ENCODE results near the gene PRRX1.

The PRRX1 gene

GRCh38 chr1:170692866-170693575 lies 29.1 kb downstream of the PRRX1 start:
- DNase-seq (ENCODE audit: low read depth), result peak; percentile 72

DNA sequence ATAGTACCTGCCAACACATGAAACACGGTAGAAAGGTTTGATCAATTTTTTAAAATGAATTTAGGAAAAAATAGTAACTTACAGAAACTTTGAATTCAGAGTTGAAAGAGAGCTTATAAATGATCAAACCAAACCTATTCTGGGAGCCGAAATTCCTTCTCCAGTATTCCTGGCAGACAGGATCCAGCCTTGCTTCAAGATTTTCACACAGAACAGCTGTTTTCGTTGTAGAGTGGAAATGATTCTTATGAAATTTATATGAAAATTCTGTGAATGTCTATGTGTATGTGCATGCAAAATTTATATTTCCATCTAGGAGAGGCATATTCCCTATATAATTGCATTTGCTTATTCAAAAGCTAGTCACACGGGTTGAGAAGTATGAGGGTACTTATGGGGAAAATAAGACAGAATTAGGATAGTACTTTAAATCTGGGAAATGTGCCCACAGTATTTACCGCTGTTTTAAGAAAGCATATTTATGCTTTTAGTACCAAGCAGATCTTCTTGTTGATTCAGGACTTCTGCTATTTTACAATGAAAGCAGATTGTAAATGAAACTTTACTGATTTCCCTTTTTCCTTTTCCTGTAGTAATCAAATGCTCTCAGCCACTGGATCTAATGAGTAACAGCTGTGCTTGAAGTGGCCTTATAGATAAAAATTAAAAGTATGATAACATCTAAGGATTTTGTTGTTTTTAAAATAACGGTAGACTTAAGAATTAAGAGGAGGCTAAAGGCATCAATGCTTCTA lies 30.4 kb downstream of the PRRX1 start:
- DNase-seq (ENCODE audit: low read depth), result no peak

DNA sequence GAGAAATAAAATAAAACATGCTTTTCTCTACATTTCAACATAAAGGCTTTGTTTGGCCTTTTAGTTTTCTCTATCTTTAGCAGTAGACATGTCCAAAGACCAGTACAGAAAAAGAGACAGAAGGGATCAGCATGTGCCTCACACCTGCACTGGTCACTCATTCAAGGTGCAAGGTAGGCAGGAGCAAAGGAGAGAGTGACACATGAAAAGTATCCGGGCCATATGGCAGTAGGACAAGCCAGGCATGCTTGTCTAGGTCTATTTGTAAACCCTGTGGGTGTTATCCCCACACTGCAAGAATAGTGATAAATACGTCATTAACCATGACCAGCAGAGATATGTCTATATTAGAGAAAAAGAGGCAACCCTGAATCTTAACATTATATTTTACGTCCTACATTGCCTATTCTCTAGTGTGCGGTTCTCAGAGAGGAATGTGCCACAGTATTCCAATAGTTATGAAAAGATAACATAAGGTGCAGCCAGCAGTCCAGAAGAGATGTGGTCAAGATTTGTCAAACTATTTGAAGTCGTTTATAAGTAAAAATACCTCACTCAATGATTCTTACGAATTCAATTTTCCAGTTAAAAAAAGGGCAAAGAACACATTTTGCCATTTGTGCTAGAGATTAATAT lies 32.1 kb downstream of the PRRX1 start:
- no peak for DNase-seq (ENCODE audit: low read depth)

- no peak for DNase-seq (ENCODE audit: low read depth)
Observed at GRCh38 chr1:170696591-170697290, 32.8 kb downstream of the PRRX1 start.

- no peak for DNase-seq (ENCODE audit: low read depth)
Observed at GRCh38 chr1:170697316-170697715, 33.4 kb downstream of the PRRX1 start.

GRCh38 chr1:170698301-170699275 lies 34.7 kb downstream of the PRRX1 start:
- peak; percentile 83 for DNase-seq (ENCODE audit: low read depth)

GRCh38 chr1:170699696-170700095 lies 35.8 kb downstream of the PRRX1 start:
- DNase-seq (ENCODE audit: low read depth), result no peak

GRCh38 chr1:170700842-170701615 lies 37.1 kb downstream of the PRRX1 start:
- peak; percentile 78 for DNase-seq (ENCODE audit: low read depth)

DNA sequence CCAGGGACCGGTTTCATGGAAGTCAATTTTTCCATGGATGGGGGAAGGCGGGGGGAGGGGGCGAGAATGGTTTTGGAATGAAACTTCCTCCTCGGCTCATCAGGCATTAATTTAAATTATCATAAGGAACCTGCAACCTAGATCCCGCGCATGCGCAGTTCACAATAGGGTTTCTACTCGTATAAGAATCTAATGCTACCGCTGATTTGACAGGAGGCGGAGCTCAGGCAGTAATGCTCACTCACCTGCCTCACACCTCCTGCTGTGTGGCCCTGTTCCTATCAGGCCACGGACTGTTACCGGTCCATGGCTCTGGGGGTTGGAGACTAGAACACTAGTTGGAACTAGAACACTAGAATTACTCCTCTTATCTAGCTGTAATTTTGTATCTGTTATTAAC lies 38.0 kb downstream of the PRRX1 start:
- no peak for DNase-seq (ENCODE audit: low read depth)

DNA sequence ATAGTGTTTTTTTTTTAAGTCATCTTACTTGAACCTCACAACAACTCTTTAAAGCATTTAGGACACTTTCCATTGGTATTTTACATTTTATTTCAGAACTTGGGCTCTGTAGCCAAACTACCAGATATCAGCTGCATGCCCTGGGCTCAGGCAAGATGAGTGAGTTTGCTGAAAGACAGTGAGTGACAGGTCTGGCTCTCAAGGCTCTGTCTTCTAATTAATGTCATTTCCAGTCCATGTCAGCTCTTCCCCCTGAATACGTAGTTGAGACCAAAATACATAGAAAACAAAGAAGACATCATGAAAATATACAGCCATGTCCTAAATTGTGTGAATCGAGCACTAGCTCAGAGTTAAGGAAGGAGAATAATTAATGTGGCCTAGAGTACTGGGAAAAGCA lies 39.7 kb downstream of the PRRX1 start:
- DNase-seq (ENCODE audit: low read depth), result no peak

- DNase-seq (ENCODE audit: low read depth), result peak; percentile 35
Observed at GRCh38 chr1:170704256-170704655, 40.3 kb downstream of the PRRX1 start.

DNA sequence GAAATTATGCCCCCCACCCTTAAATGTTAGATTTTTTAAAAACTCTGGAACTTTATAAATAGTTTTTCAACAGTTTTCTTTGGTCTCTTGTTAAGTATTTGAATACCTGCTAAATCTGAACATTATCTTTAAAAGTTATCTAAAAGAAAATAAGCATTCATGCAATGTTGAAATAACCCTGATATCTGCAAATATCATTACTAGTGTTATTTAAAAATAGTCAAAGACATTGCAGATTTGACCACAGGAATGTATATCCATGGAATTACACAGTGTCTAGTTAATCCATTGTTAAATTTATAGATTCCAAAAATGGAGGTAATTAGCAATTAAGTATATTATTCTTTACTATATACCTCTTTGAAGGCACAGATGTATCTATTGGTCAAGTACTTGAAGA lies 42.0 kb downstream of the PRRX1 start:
- DNase-seq (ENCODE audit: low read depth), result no peak

DNA sequence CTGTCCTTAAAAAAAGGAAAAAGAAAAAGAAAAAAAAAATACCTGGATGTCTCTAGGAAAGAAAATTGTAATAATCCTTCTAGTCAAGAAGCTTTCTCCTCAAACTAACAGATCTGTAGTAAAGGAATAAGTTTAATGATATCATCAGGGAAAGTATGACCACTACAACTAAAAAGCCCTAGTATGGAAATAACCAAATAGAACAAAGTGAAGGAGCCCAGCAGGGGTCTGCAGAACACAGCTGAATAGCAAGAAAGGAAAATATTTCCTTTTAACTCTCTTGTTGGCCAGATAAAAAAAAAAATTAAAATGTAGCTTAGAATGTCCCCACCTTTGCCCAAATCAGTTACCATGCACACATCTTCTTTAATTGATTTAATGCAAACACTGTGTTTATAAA lies 43.2 kb downstream of the PRRX1 start:
- no peak for DNase-seq (ENCODE audit: low read depth)

DNA sequence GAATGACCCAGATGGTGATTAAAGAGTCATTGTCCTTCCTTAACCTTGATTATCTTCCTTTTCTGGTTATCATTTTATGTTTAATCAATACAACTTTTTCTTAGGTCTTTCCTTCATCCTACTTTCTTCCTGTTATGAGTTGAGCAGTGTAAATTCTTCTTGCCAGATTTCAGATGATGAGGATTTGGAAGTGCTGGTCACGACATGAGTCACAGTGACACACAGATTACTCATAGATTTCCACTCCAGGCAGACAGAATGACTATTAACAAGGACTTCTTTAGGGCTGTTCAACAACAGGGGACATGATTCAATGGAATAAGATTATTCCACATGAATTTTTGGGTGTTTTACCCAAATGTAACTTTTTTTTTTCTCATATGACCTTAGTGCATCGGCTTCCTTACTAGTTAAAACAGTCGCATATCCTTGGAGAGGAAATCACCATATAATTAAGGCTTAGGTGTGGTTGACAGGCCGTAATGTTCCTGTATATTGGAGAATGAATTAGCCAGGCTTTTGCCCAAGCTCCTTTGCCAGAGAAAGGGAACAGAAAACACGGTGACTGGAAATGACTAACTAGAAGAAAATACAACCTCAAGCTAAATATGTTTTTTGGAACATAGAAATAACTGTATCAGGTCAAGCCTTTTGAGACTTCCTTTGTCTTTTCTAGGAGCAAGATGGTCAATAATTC lies 44.2 kb downstream of the PRRX1 start:
- peak; percentile 98 for DNase-seq (ENCODE audit: low read depth)

DNA sequence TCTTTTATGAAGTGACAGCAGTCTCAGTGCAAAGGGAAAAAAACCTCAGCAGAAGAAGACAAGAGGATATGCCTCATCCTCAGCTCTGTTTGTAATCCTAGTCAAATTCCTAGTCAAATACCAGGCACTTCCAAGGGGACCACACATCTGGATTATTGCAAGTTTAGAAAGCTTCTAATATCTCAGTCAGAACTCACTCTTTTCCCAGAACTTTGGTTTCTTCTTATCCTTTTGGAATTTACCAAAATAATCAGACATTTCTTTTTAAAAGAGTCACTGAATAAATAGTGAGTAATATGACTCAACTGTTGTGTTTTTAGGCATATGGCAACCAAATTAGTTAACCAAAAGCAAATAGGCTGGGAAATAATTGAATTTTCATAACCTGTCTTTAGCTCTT lies 47.8 kb downstream of the PRRX1 start:
- DNase-seq (ENCODE audit: low read depth), result peak; percentile 88

GRCh38 chr1:170714163-170714562 lies 50.2 kb downstream of the PRRX1 start:
- DNase-seq (ENCODE audit: low read depth), result peak; percentile 29

- DNase-seq (ENCODE audit: low read depth), result no peak
Observed at GRCh38 chr1:170714938-170715337, 51.0 kb downstream of the PRRX1 start.

DNA sequence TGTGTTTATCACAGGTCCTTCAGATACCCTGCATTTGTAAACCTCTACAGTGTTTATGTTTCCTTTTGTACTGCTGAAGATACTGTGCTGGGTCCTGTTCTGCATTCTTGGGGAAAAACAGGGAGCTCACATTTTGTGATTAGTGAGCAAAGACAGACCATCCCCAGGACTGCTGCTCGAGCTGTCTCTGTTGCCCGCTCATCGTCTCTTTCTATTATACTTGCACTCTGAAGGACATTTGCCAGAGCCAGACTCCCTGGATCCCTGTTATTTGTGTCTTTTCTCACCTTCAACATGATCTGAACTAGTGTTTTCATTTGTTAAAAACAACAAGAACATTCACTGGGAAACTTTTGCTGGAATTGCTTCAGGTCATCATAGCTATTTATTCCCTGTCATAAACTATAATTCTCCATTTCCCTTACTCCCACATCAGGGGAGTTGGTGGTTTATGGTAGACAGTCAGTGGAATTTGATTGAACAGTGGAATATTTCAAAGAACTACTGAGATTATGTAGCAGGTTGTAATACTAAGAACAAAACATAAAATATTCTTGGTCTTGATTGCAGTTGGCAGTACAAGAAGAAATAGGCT lies 53.0 kb downstream of the PRRX1 start:
- DNase-seq (ENCODE audit: low read depth), result no peak

GRCh38 chr1:170720661-170721060 lies 56.7 kb downstream of the PRRX1 start:
- no peak for DNase-seq (ENCODE audit: low read depth)

- DNase-seq (ENCODE audit: low read depth), result no peak
Observed at GRCh38 chr1:170721621-170722020, 57.7 kb downstream of the PRRX1 start.

All from stromal cell of bone marrow (primary cell).